Neural cell (in vitro differentiated cells): ENCODE measurements around the gene PALM3. TPM values are rescaled to one million over a fixed set of nuclear protein-coding genes. Genes with fewer than 3 reads are reported as not detected.

Experiments
- H2AFZ ChIP-seq: fragments of 200-600, 300-800 bp; sonication (generic), shearing (Covaris generic); 2 replicates; pipeline ENCODE4 v1.6.0; 2014; ENCODE audit warnings: low read depth, mild to moderate bottlenecking, antibody characterized with exemption, low read length, moderate library complexity
- H3F3A ChIP-seq: fragments of 200-600 bp; shearing (Covaris generic); 2 replicates; pipeline ENCODE4 v1.6.1; 2016; ENCODE audit warnings: mild to moderate bottlenecking, moderate library complexity, mixed read lengths, antibody characterized with exemption, low read length; ENCODE audit not compliant: insufficient read depth, poor library complexity, severe bottlenecking
- H3K27ac ChIP-seq: fragments of 200-600, 300-800 bp; sonication (generic), shearing (Covaris generic); 2 replicates; pipeline ENCODE4 v1.5.1; 2014; ENCODE audit warnings: mild to moderate bottlenecking, low read length, moderate library complexity
- H3K27me3 ChIP-seq: fragments of 300-800, 200-600 bp; sonication (generic), shearing (Covaris generic); 2 replicates; pipeline ENCODE4 v1.6.0; 2014; ENCODE audit warnings: mild to moderate bottlenecking, low read depth, low read length, moderate library complexity; ENCODE audit not compliant: insufficient read depth
- H3K36me3 ChIP-seq: fragments of 300-800, 200-600 bp; sonication (generic), shearing (Covaris generic); 2 replicates; pipeline ENCODE4 v1.5.1; 2014; ENCODE audit warnings: mild to moderate bottlenecking, antibody characterized with exemption, low read length, moderate library complexity; ENCODE audit not compliant: insufficient read depth
- H3K4me2 ChIP-seq: fragments of 300-800, 200-600 bp; sonication (generic), shearing (Covaris generic); 2 replicates; pipeline ENCODE4 v1.6.0; 2014; ENCODE audit warnings: mild to moderate bottlenecking, low read length
- H3K4me3 ChIP-seq: fragments of 300-800, 200-600 bp; sonication (generic), shearing (Covaris generic); 2 replicates; pipeline ENCODE4 v1.5.1; 2014; ENCODE audit warnings: mild to moderate bottlenecking, low read length, moderate library complexity
- H3K79me2 ChIP-seq: fragments of 200-600 bp; shearing (Covaris generic); replicated peaks from 2 replicates; pipeline ENCODE4 v1.6.0; 2014; ENCODE audit warnings: mild to moderate bottlenecking, low read length, moderate library complexity; ENCODE audit not compliant: insufficient read depth
- H3K9ac ChIP-seq: fragments of 300-800, 200-600 bp; sonication (generic), shearing (Covaris generic); 2 replicates; pipeline ENCODE4 v1.6.1; 2016; ENCODE audit warnings: mild to moderate bottlenecking, low read length, mixed read lengths
- H3K9me2 ChIP-seq: fragments of 200-600 bp; shearing (Covaris generic); 2 replicates; pipeline ENCODE4 v1.6.1; 2016; ENCODE audit warnings: mild to moderate bottlenecking, low read length, mixed read lengths; ENCODE audit not compliant: insufficient read depth
- H3K9me3 ChIP-seq: fragments of 200-600, 300-800 bp; sonication (generic), shearing (Covaris generic); 2 replicates; pipeline ENCODE4 v1.6.1; 2016; ENCODE audit warnings: mild to moderate bottlenecking, mixed run types, low read length, moderate library complexity, mixed read lengths
- H4K20me1 ChIP-seq: fragments of 200-600 bp; shearing (Covaris generic); 2 replicates; pipeline ENCODE4 v1.6.1; 2016; ENCODE audit warnings: mild to moderate bottlenecking, mixed run types; ENCODE audit not compliant: insufficient read depth
- CTCF ChIP-seq: fragments of 450-650 bp; IDR thresholded peaks from 2 replicates; pipeline ENCODE4 v1.5.1; 2014; ENCODE audit warnings: antibody characterized with exemption, mild to moderate bottlenecking, moderate library complexity; ENCODE audit not compliant: poor library complexity, severe bottlenecking
- EP300 ChIP-seq: fragments of 450-650 bp; conservative IDR thresholded peaks from 2 replicates; pipeline ENCODE4 v1.6.1; 2014; ENCODE audit warnings: antibody characterized with exemption, mild to moderate bottlenecking, moderate library complexity; ENCODE audit not compliant: poor library complexity, severe bottlenecking
- EZH2 ChIP-seq: fragments of 200-600, 300-800 bp; shearing (Covaris generic), sonication (generic); IDR thresholded peaks from 2 replicates; pipeline ENCODE4 v1.6.1; 2014; ENCODE audit warnings: antibody characterized with exemption, low read length, borderline replicate concordance, mild to moderate bottlenecking; ENCODE audit not compliant: insufficient read depth, poor library complexity, severe bottlenecking
- MXI1 ChIP-seq: fragments of 450-650 bp; conservative IDR thresholded peaks from 2 replicates; pipeline ENCODE4 v1.6.1; 2014; ENCODE audit warnings: antibody characterized with exemption, mild to moderate bottlenecking; ENCODE audit not compliant: poor library complexity, severe bottlenecking
- POLR2AphosphoS5 ChIP-seq: IDR thresholded peaks from 2 replicates; pipeline ENCODE4 v1.6.1; 2012
- RAD21 ChIP-seq: fragments of 450-650 bp; conservative IDR thresholded peaks from 2 replicates; pipeline ENCODE4 v1.6.1; 2014; ENCODE audit warnings: antibody characterized with exemption, mild to moderate bottlenecking, moderate library complexity
- REST ChIP-seq: IDR thresholded peaks from 2 replicates; pipeline ENCODE4 v1.6.1; 2012; ENCODE audit warnings: borderline replicate concordance
- SMC3 ChIP-seq: fragments of 450-650 bp; conservative IDR thresholded peaks from 2 replicates; pipeline ENCODE4 v1.6.1; 2014; ENCODE audit warnings: antibody characterized with exemption, mild to moderate bottlenecking, moderate library complexity; ENCODE audit not compliant: poor library complexity
- TAF1 ChIP-seq: IDR thresholded peaks from 2 replicates; pipeline ENCODE4 v1.6.1; 2012; ENCODE audit warnings: low read depth
- polyA plus RNA-seq: library from polyadenylated mRNA; depleted of rRNA; stranded (reverse); fragments of >200 nt; gene quantifications from 2 replicates; pipeline ENCODE4 v1.2.3, GENCODE V29; 2014

The PALM3 gene
- polyA plus RNA-seq, 1 donor from 2014 or later = 0.33 TPM

GRCh38 chr19:14078411-14078810, 16.5 kb upstream of the PALM3 start:
- Histone ChIP-seq H3F3A (no peaks in the 10 kb centered on the region), H3K27me3 (no peaks in the 10 kb centered on the region), H3K9me3 (no peaks in the 10 kb centered on the region), H4K20me1 (no peaks in the 10 kb centered on the region), H3K4me3 (no peak overlapping the region), H3K9me2 (no peaks in the 10 kb centered on the region), H2AFZ (no peak overlapping the region), H3K36me3 (no peaks in the 10 kb centered on the region), H3K4me2 (no peak overlapping the region), H3K9ac (no peak overlapping the region), H3K79me2 (no peaks in the 10 kb centered on the region), H3K27ac (no peak overlapping the region)
- no peak for TF ChIP-seq EP300
- no peak for TF ChIP-seq POLR2AphosphoS5
- no peak for TF ChIP-seq RAD21
- TF ChIP-seq MXI1 = no peak
- TF ChIP-seq REST = no peak

GRCh38 chr19:14073925-14074838, 12.3 kb upstream of the PALM3 start:
- Histone ChIP-seq H3K9me3 (no peaks in the 10 kb centered on the region), H3K9ac (peak overlapping the region; percentile 69), H3K4me2 (peak overlapping the region; percentile 84), H3K36me3 (no peaks in the 10 kb centered on the region), H3K79me2 (no peaks in the 10 kb centered on the region), H3K9me2 (no peaks in the 10 kb centered on the region), H3F3A (no peaks in the 10 kb centered on the region), H4K20me1 (no peaks in the 10 kb centered on the region), H3K27ac (peak overlapping the region; percentile 53), H3K27me3 (peaks cover 15% of the 10 kb centered on the region), H2AFZ (peak overlapping the region; percentile 60), H3K4me3 (peak overlapping the region; percentile 87)
- TF ChIP-seq SMC3 (no peak), EZH2 (no peak), POLR2AphosphoS5 (no peak), RAD21 (no peak), EP300 (no peak), MXI1 (no peak), TAF1 (no peak)

DNA sequence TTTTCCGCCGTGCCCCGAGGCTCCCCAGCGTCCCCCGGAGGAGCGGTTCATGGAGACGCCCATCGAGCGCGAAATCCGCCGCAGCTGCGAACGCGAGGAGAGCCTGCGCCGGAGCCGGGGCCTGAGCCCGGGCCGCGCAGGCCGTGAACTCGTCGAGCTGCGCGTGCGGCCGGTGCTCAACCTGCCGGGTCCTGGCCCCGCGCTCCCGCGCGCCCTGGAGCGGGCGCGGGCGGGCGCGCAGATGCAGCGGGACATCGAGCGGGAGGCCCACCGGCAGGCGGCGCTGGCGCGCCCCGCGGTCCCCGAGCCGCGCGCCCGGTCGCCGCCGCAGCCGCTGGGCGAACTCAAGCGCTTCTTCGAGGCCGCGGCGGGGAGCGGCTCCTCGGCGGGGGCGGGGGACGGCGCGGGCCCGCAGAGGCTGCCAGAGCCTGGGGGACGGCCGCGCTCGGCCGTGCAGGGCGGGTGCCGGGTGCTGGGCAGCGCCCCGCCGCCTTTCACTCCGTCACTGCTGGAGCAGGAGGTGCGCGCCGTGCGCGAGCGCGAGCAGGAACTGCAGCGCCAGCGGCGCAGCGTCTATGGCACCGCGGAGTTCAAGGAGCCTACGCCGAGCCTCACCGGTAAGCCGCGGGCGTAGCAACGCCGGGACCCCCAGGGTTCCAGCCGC, 11.5 kb upstream of the PALM3 start:
- Histone ChIP-seq H2AFZ (peak overlapping the region; percentile 60), H3K4me3 (peak overlapping the region; percentile 87), H4K20me1 (no peaks in the 10 kb centered on the region), H3K9me3 (no peaks in the 10 kb centered on the region), H3K27ac (peak overlapping the region; percentile 53), H3F3A (no peaks in the 10 kb centered on the region), H3K4me2 (peak overlapping the region; percentile 84), H3K79me2 (no peaks in the 10 kb centered on the region), H3K36me3 (no peaks in the 10 kb centered on the region), H3K9ac (peak overlapping the region; percentile 69), H3K27me3 (peaks cover 15% of the 10 kb centered on the region), H3K9me2 (no peaks in the 10 kb centered on the region)
- TF ChIP-seq POLR2AphosphoS5 (peak; percentile 22), REST (peak; percentile 16), CTCF (peak; percentile 84), EZH2 (no peak), EP300 (no peak), MXI1 (peak; percentile 69), RAD21 (no peak), TAF1 (peak; percentile 36), SMC3 (peak; percentile 65)
